NCI-H82 treated with DMSO at 0.1 percent for 48 hours (cell line): Measurements from ENCODE around the gene CLIP4.
A peak's percentile ranks its signal among the peaks of the same experiment; 100 is the strongest.

Experiments used
- DNase-seq: peaks from one replicate; lab custom pipeline; 2025; ENCODE audit not compliant: unreplicated experiment; lab: John Stamatoyannopoulos, UW

CLIP4 gene

GRCh38 chr2:29186817-29187216 lies 71.6 kb downstream of the CLIP4 start:
- DNase-seq: no peak

GRCh38 chr2:29187926-29188325 lies 72.7 kb downstream of the CLIP4 start:
- no peak for DNase-seq

- DNase-seq: no peak
These were observed 73.8 kb downstream of the CLIP4 start for GRCh38 chr2:29189052-29189451.

GRCh38 chr2:29191817-29192216 lies 76.6 kb downstream of the CLIP4 start:
- DNase-seq: no peak

- DNase-seq: no peak
These were observed 77.3 kb downstream of the CLIP4 start for GRCh38 chr2:29192526-29192925.

GRCh38 chr2:29193111-29193510 lies 77.9 kb downstream of the CLIP4 start:
- no peak for DNase-seq

- no peak for DNase-seq
These were observed 78.5 kb downstream of the CLIP4 start for GRCh38 chr2:29193681-29194080.

- DNase-seq: no peak
These were observed 80.6 kb downstream of the CLIP4 start for GRCh38 chr2:29195796-29196195.

- peak; percentile 61 for DNase-seq
These were observed 81.9 kb downstream of the CLIP4 start for GRCh38 chr2:29196792-29197788.

GRCh38 chr2:29201979-29202378 lies 86.8 kb downstream of the CLIP4 start:
- no peak for DNase-seq

- DNase-seq: no peak
These were observed 87.7 kb downstream of the CLIP4 start for GRCh38 chr2:29202819-29203495.

GRCh38 chr2:29206941-29207340 lies 91.7 kb downstream of the CLIP4 start:
- DNase-seq: no peak

GRCh38 chr2:29207352-29208148 lies 92.3 kb downstream of the CLIP4 start:
- DNase-seq: no peak

GRCh38 chr2:29209551-29209950 lies 94.3 kb downstream of the CLIP4 start:
- DNase-seq: no peak

- no peak for DNase-seq
These were observed 96.8 kb downstream of the CLIP4 start for GRCh38 chr2:29212009-29212408.

GRCh38 chr2:29213888-29214291 lies 98.7 kb downstream of the CLIP4 start:
- DNase-seq: no peak

GRCh38 chr2:29215073-29215472 lies 99.9 kb downstream of the CLIP4 start:
- DNase-seq: no peak

- DNase-seq: peak; percentile 58
These were observed 100.8 kb downstream of the CLIP4 start for GRCh38 chr2:29215739-29216608.

GRCh38 chr2:29216609-29216909 lies 101.3 kb downstream of the CLIP4 start:
- no peak for DNase-seq

- no peak for DNase-seq
These were observed 102.9 kb downstream of the CLIP4 start for GRCh38 chr2:29218071-29218470.
